Measurements from ENCODE around the gene ZPLD1.

ZPLD1 gene

GRCh38 chr3:102510663-102511062, 75.8 kb downstream of the ZPLD1 start:
- H3K27me3 ChIP-seq (ENCODE audit: insufficient read depth, low read length, poor library complexity, severe bottlenecking): no peaks in the 10 kb centered on the region
- peaks cover 10% of the 10 kb centered on the region for H3K4me1 ChIP-seq (ENCODE audit: insufficient read depth, low read length, poor library complexity, severe bottlenecking)
- H3K9me3 ChIP-seq (ENCODE audit: insufficient read depth, low read depth, low read length): no peaks in the 10 kb centered on the region
- H4K20me1 ChIP-seq (ENCODE audit: insufficient read depth, low read length, poor library complexity, severe bottlenecking): no peaks in the 10 kb centered on the region
- TF ChIP-seq EZH2phosphoT487 (IDR thresholded peaks at IDR 0.05; ENCODE audit: borderline replicate concordance): no peak
- no peak for TF ChIP-seq CTCF (conservative IDR thresholded peaks at IDR 0.05; ENCODE audit: low read length)
- H3K9ac ChIP-seq (ENCODE audit: low read depth, low read length, poor library complexity, severe bottlenecking): no peak overlapping the region
- no peaks in the 10 kb centered on the region for H3K79me2 ChIP-seq (ENCODE audit: insufficient read depth, low read length)
- H3F3A ChIP-seq (ENCODE audit: low read depth): no peaks in the 10 kb centered on the region
- H3K4me3 ChIP-seq (ENCODE audit: low read length, poor library complexity, severe bottlenecking): no peak overlapping the region
- no peak overlapping the region for H3K4me2 ChIP-seq (ENCODE audit: low read depth, low read length, poor library complexity, severe bottlenecking)
- no peaks in the 10 kb centered on the region for H3K9me2 ChIP-seq (replicated peaks; ENCODE audit: low read depth, low read length)
- no peaks in the 10 kb centered on the region for H3K36me3 ChIP-seq (ENCODE audit: insufficient read depth, low read length)
- no peak overlapping the region for H2AFZ ChIP-seq (ENCODE audit: low read length)

- Histone ChIP-seq H3K9ac (ENCODE audit: low read depth, low read length, poor library complexity, severe bottlenecking) (no peak overlapping the region), H3K9me3 (ENCODE audit: insufficient read depth, low read depth, low read length) (no peaks in the 10 kb centered on the region), H3K4me2 (ENCODE audit: low read depth, low read length, poor library complexity, severe bottlenecking) (no peak overlapping the region), H3K79me2 (ENCODE audit: insufficient read depth, low read length) (no peaks in the 10 kb centered on the region), H3K27me3 (ENCODE audit: insufficient read depth, low read length, poor library complexity, severe bottlenecking) (no peaks in the 10 kb centered on the region), H4K20me1 (ENCODE audit: insufficient read depth, low read length, poor library complexity, severe bottlenecking) (no peaks in the 10 kb centered on the region), H3K9me2 (replicated peaks; ENCODE audit: low read depth, low read length) (no peaks in the 10 kb centered on the region), H3K4me1 (ENCODE audit: insufficient read depth, low read length, poor library complexity, severe bottlenecking) (peaks cover 10% of the 10 kb centered on the region), H2AFZ (ENCODE audit: low read length) (no peak overlapping the region), H3K4me3 (ENCODE audit: low read length, poor library complexity, severe bottlenecking) (no peak overlapping the region), H3F3A (ENCODE audit: low read depth) (no peaks in the 10 kb centered on the region), H3K36me3 (ENCODE audit: insufficient read depth, low read length) (no peaks in the 10 kb centered on the region)
- TF ChIP-seq EZH2phosphoT487 (IDR thresholded peaks at IDR 0.05; ENCODE audit: borderline replicate concordance): no peak
- TF ChIP-seq CTCF (conservative IDR thresholded peaks at IDR 0.05; ENCODE audit: low read length): no peak
These were observed 76.4 kb downstream of the ZPLD1 start for GRCh38 chr3:102511168-102511567.

GRCh38 chr3:102511639-102512038, 76.8 kb downstream of the ZPLD1 start:
- Histone ChIP-seq H3K9me2 (replicated peaks; ENCODE audit: low read depth, low read length) (no peaks in the 10 kb centered on the region), H4K20me1 (ENCODE audit: insufficient read depth, low read length, poor library complexity, severe bottlenecking) (no peaks in the 10 kb centered on the region), H3K4me3 (ENCODE audit: low read length, poor library complexity, severe bottlenecking) (no peak overlapping the region), H3K27me3 (ENCODE audit: insufficient read depth, low read length, poor library complexity, severe bottlenecking) (no peaks in the 10 kb centered on the region), H3K9me3 (ENCODE audit: insufficient read depth, low read depth, low read length) (no peaks in the 10 kb centered on the region), H3K36me3 (ENCODE audit: insufficient read depth, low read length) (no peaks in the 10 kb centered on the region), H3K9ac (ENCODE audit: low read depth, low read length, poor library complexity, severe bottlenecking) (no peak overlapping the region), H3F3A (ENCODE audit: low read depth) (no peaks in the 10 kb centered on the region), H3K79me2 (ENCODE audit: insufficient read depth, low read length) (no peaks in the 10 kb centered on the region), H2AFZ (ENCODE audit: low read length) (no peak overlapping the region), H3K4me1 (ENCODE audit: insufficient read depth, low read length, poor library complexity, severe bottlenecking) (peaks cover 10% of the 10 kb centered on the region), H3K4me2 (ENCODE audit: low read depth, low read length, poor library complexity, severe bottlenecking) (no peak overlapping the region)
- no peak for TF ChIP-seq CTCF (conservative IDR thresholded peaks at IDR 0.05; ENCODE audit: low read length)
- no peak for TF ChIP-seq EZH2phosphoT487 (IDR thresholded peaks at IDR 0.05; ENCODE audit: borderline replicate concordance)
